Spinal cord (tissue), 10 donors: Measurements from ENCODE around the gene ST6GALNAC5. TPM values are rescaled to one million over a fixed set of nuclear protein-coding genes. Genes with fewer than 3 reads are reported as not detected.
"Not testable (repeated sequence)": the region's sequence is repeated elsewhere in the genome, so short reads cannot be mapped to it uniquely, and the experiment has no call there.

Experiments used
- DNase-seq, 6 donors: peaks; one replicate each; pipeline versions ENCODE4 v3.0.0 to v3.0.0-alpha.2; 2013 to 2015; ENCODE audit warnings: low spot score in 6 of 6, low read depth in 4 of 6
- H3K27ac ChIP-seq: one replicate; pipeline ENCODE4 v1.5.1; 2013; ENCODE audit warnings: low read depth, low read length, control low read depth
- H3K27me3 ChIP-seq: one replicate; pipeline ENCODE4 v1.6.1; 2013; ENCODE audit warnings: low read length; ENCODE audit not compliant: control insufficient read depth, insufficient read depth
- H3K36me3 ChIP-seq: one replicate; pipeline ENCODE4 v1.6.1; 2013; ENCODE audit warnings: low read length; ENCODE audit not compliant: control insufficient read depth, insufficient read depth
- H3K4me1 ChIP-seq: one replicate; pipeline ENCODE4 v1.6.1; 2013; ENCODE audit warnings: low read length; ENCODE audit not compliant: control insufficient read depth, insufficient read depth
- H3K4me3 ChIP-seq: one replicate; pipeline ENCODE4 v1.5.1; 2013; ENCODE audit warnings: low read depth, low read length, control low read depth
- H3K9me3 ChIP-seq: one replicate; pipeline ENCODE4 v1.6.1; 2013; ENCODE audit warnings: low read length; ENCODE audit not compliant: control insufficient read depth, insufficient read depth
- WGBS: methylation state at CpG from one replicate; pipeline ENCODE4 v1.1.5; 2013; ENCODE audit warnings: missing lambda C conversion rate; ENCODE audit not compliant: insufficient coverage; 5-methylcytosine and 5-hydroxymethylcytosine counted together
- polyA plus RNA-seq, 2 donors: library from polyadenylated mRNA; unstranded; fragments of 120-200 nt; gene quantifications; one replicate each; pipeline ENCODE4 v1.2.1, GENCODE V29; 2013; ENCODE audit not compliant: insufficient read length in 2 of 2
- total RNA-seq, 2 donors: library from RNA; depleted of rRNA in 1 of 2; stranded (reverse); fragments of 120-200 nt in 1 of 2; fragments of >200 nt in 1 of 2; gene quantifications; one replicate each; pipeline versions ENCODE4 v1.2.3 to v1.2.4, GENCODE V29; 2013 to 2014
- donor health status: healthy.

ST6GALNAC5 gene
- total and polyA plus RNA-seq, 4 donors, result 11.0 to 21.3 (median 17.8) TPM

- no peaks in the 10 kb centered on the region for H3K27me3 ChIP-seq
- DNase-seq, result no peak
- no peak overlapping the region for H3K27ac ChIP-seq
- no peaks in the 10 kb centered on the region for H3K9me3 ChIP-seq
- no peak overlapping the region for H3K4me3 ChIP-seq
- H3K36me3 ChIP-seq, result no peaks in the 10 kb centered on the region
- WGBS, result 95% methylated on average over 5 of the region's 8 CpGs
- no peaks in the 10 kb centered on the region for H3K4me1 ChIP-seq
Observed at GRCh38 chr1:76876655-76877395, 9.5 kb downstream of the ST6GALNAC5 start.

GRCh38 chr1:76879014-76879413 lies 11.7 kb downstream of the ST6GALNAC5 start:
- H3K36me3 ChIP-seq, H3K27ac ChIP-seq, H3K27me3 ChIP-seq, DNase-seq, H3K9me3 ChIP-seq, H3K4me1 ChIP-seq, H3K4me3 ChIP-seq: not testable (repeated sequence)

GRCh38 chr1:76881762-76882161 lies 14.5 kb downstream of the ST6GALNAC5 start:
- Histone ChIP-seq H3K4me3 (no peak overlapping the region), H3K36me3 (no peaks in the 10 kb centered on the region), H3K27me3 (no peaks in the 10 kb centered on the region), H3K27ac (no peak overlapping the region), H3K4me1 (no peaks in the 10 kb centered on the region), H3K9me3 (no peaks in the 10 kb centered on the region)
- no peak for DNase-seq

- Histone ChIP-seq H3K36me3 (no peaks in the 10 kb centered on the region), H3K4me1 (no peaks in the 10 kb centered on the region), H3K9me3 (peaks cover 5% of the 10 kb centered on the region), H3K4me3 (no peak overlapping the region), H3K27me3 (no peaks in the 10 kb centered on the region), H3K27ac (no peak overlapping the region)
- DNase-seq, result peak in 1 of 6 donors; percentile 34
- WGBS, result no CpG with 5 or more reads among the region's 4 CpGs
Observed at GRCh38 chr1:76891931-76892622, 24.8 kb downstream of the ST6GALNAC5 start.

- peaks cover 5% of the 10 kb centered on the region for H3K9me3 ChIP-seq
- H3K4me1 ChIP-seq, result no peaks in the 10 kb centered on the region
- no peak overlapping the region for H3K4me3 ChIP-seq
- no peak for DNase-seq
- H3K27ac ChIP-seq, result no peak overlapping the region
- WGBS, result no CpG with 5 or more reads among the region's 1 CpG
- H3K27me3 ChIP-seq, result no peaks in the 10 kb centered on the region
- no peaks in the 10 kb centered on the region for H3K36me3 ChIP-seq
Observed at GRCh38 chr1:76892675-76893074, 25.4 kb downstream of the ST6GALNAC5 start.

GRCh38 chr1:76901158-76901767 lies 34.0 kb downstream of the ST6GALNAC5 start:
- H3K36me3 ChIP-seq, result no peaks in the 10 kb centered on the region
- no peaks in the 10 kb centered on the region for H3K27me3 ChIP-seq
- no peaks in the 10 kb centered on the region for H3K9me3 ChIP-seq
- H3K4me3 ChIP-seq, result no peak overlapping the region
- DNase-seq, result peak in 1 of 6 donors; percentile 36
- no peak overlapping the region for H3K27ac ChIP-seq
- WGBS, result 100% methylated on average over 1 of the region's 2 CpGs
- no peaks in the 10 kb centered on the region for H3K4me1 ChIP-seq

GRCh38 chr1:76905876-76906595 lies 38.8 kb downstream of the ST6GALNAC5 start:
- no CpG with 5 or more reads among the region's 4 CpGs for WGBS
- peak in 1 of 6 donors; percentile 52 for DNase-seq
- Histone ChIP-seq H3K27ac (no peak overlapping the region), H3K4me1 (no peaks in the 10 kb centered on the region), H3K9me3 (no peaks in the 10 kb centered on the region), H3K27me3 (no peaks in the 10 kb centered on the region), H3K4me3 (no peak overlapping the region), H3K36me3 (no peaks in the 10 kb centered on the region)

GRCh38 chr1:76909311-76909710 lies 42.0 kb downstream of the ST6GALNAC5 start:
- Histone ChIP-seq H3K27ac (no peak overlapping the region), H3K36me3 (no peaks in the 10 kb centered on the region), H3K4me1 (no peaks in the 10 kb centered on the region), H3K9me3 (no peaks in the 10 kb centered on the region), H3K4me3 (no peak overlapping the region), H3K27me3 (no peaks in the 10 kb centered on the region)
- peak in 1 of 6 donors; percentile 51 for DNase-seq
- no CpG with 5 or more reads among the region's 1 CpG for whole genome bisulfite sequencing

GRCh38 chr1:76919085-76919484 lies 51.8 kb downstream of the ST6GALNAC5 start:
- Histone ChIP-seq H3K9me3 (no peaks in the 10 kb centered on the region), H3K4me1 (no peaks in the 10 kb centered on the region), H3K4me3 (no peak overlapping the region), H3K36me3 (no peaks in the 10 kb centered on the region), H3K27ac (no peak overlapping the region), H3K27me3 (no peaks in the 10 kb centered on the region)
- peak in 1 of 6 donors; percentile 34 for DNase-seq
- WGBS, result 47% methylated on average over 6 of the region's 6 CpGs
